SK-N-SH (cell line): ENCODE results near the gene ABCA9. TPM values are rescaled to one million over a fixed set of nuclear protein-coding genes. Genes with fewer than 3 reads are reported as not detected.

Source experiments
- CTCF ChIA-PET: fragments of 300-600, 350-600 bp; formaldehyde crosslinking; extraction: SDS; loops from one replicate; lab custom pipeline; 2021; lab: Yijun Ruan, JAX
- POLR2A ChIA-PET: fragments of 350-600 bp; sonication (Branson Sonifier 250); formaldehyde crosslinking; extraction: SDS; loops from one replicate; lab custom pipeline; 2020; ENCODE audit warnings: antibody characterized with exemption, inconsistent platforms; lab: Yijun Ruan, JAX
- DNase-seq: peaks from one replicate; pipeline ENCODE4 v3.0.0; 2012
- H2AFZ ChIP-seq: fragments of 200-600 bp; sonication (generic); 2 replicates; pipeline ENCODE4 v1.8.1; 2016; ENCODE audit warnings: antibody characterized with exemption, mild to moderate bottlenecking, low read depth
- H3F3A ChIP-seq: fragments of 200-600 bp; sonication (generic); replicated peaks from 2 replicates; pipeline ENCODE3; 2016; ENCODE audit warnings: antibody characterized with exemption, mild to moderate bottlenecking; ENCODE audit not compliant: insufficient read depth
- H3K27ac ChIP-seq, 2 experiments: fragments of 200-500 bp in 1 of 2; fragments of 200-600 bp in 1 of 2; sonication (Bioruptor generic) in 1 of 2; sonication (generic), shearing (Covaris generic) in 1 of 2; 2 replicates each; pipeline versions ENCODE4 v1.5.1 to v1.6.1; 2014 to 2016; ENCODE audit warnings: low read depth in 2 of 2, inconsistent platforms in 1 of 2, low read length in 1 of 2, mild to moderate bottlenecking in 1 of 2, mixed read lengths in 1 of 2
- H3K27me3 ChIP-seq: fragments of 200-600 bp; sonication (generic), shearing (Covaris generic); 2 replicates; pipeline ENCODE4 v1.6.1; 2016; ENCODE audit warnings: mixed run types; ENCODE audit not compliant: insufficient read depth
- H3K36me3 ChIP-seq, 2 experiments: fragments of 200-500 bp in 1 of 2; fragments of 200-600 bp in 1 of 2; sonication (Bioruptor generic) in 1 of 2; sonication (generic) in 1 of 2; replicated peaks in 1 of 2; 2 replicates each; pipeline versions ENCODE3 to v1.5.1; 2014 to 2016; ENCODE audit warnings: low read length in 1 of 2, mild to moderate bottlenecking in 1 of 2; ENCODE audit not compliant: insufficient read depth in 2 of 2, control insufficient read depth in 1 of 2
- H3K4me1 ChIP-seq, 2 experiments: fragments of 200-500 bp in 1 of 2; fragments of 200-600 bp in 1 of 2; sonication (Bioruptor generic) in 1 of 2; sonication (generic), shearing (Covaris generic) in 1 of 2; 2 replicates each; pipeline versions ENCODE4 v1.5.1 to v1.6.1; 2014 to 2016; ENCODE audit warnings: low read depth in 1 of 2, low read length in 1 of 2, mixed run types in 1 of 2; ENCODE audit not compliant: insufficient read depth in 2 of 2, control insufficient read depth in 1 of 2
- H3K4me2 ChIP-seq: fragments of 200-600 bp; sonication (generic), shearing (Covaris generic); 2 replicates; pipeline ENCODE4 v1.6.1; 2017; ENCODE audit warnings: mixed run types
- H3K4me3 ChIP-seq, 2 experiments: fragments of 200-500 bp in 1 of 2; fragments of 200-600 bp in 1 of 2; sonication (Bioruptor generic) in 1 of 2; sonication (generic), shearing (Covaris generic) in 1 of 2; 2 replicates each; pipeline versions ENCODE4 v1.5.1 to v1.8.1; 2014 to 2016; ENCODE audit warnings: low read depth in 2 of 2, inconsistent platforms in 1 of 2, low read length in 1 of 2, mild to moderate bottlenecking in 1 of 2, mixed read lengths in 1 of 2, moderate library complexity in 1 of 2
- H3K79me2 ChIP-seq: fragments of 200-600 bp; sonication (generic); 2 replicates; pipeline ENCODE4 v1.8.1; 2017; ENCODE audit warnings: mild to moderate bottlenecking; ENCODE audit not compliant: insufficient read depth
- H3K9ac ChIP-seq: fragments of 200-600 bp; sonication (generic); 2 replicates; pipeline ENCODE4 v1.6.1; 2017; ENCODE audit warnings: mixed run types
- H3K9me2 ChIP-seq: fragments of 200-600 bp; sonication (generic); 2 replicates; pipeline ENCODE4 v1.6.1; 2017; ENCODE audit warnings: mixed run types
- H3K9me3 ChIP-seq: fragments of 200-600 bp; sonication (generic); 2 replicates; pipeline ENCODE4 v1.6.1; 2017; ENCODE audit warnings: mixed run types, mild to moderate bottlenecking, moderate library complexity
- H4K20me1 ChIP-seq: fragments of 200-600 bp; sonication (generic); 2 replicates; pipeline ENCODE4 v1.6.1; 2017; ENCODE audit warnings: mild to moderate bottlenecking, mixed run types; ENCODE audit not compliant: insufficient read depth
- CHD2 ChIP-seq: fragments of 150-350 bp; IDR thresholded peaks from 2 replicates; pipeline ENCODE4 v1.6.1; 2018; ENCODE audit warnings: low read length; ENCODE audit not compliant: partially characterized antibody
- ELF1 ChIP-seq: IDR thresholded peaks from 2 replicates; pipeline ENCODE4 v1.4.0; 2012
- EP300 ChIP-seq, 2 experiments: IDR thresholded peaks; 2 replicates each; pipeline versions ENCODE4 v1.4.0 to v1.6.1; 2012; ENCODE audit warnings: borderline replicate concordance in 1 of 2, low read depth in 1 of 2, low read length in 1 of 2
- GABPA ChIP-seq: IDR thresholded peaks from 2 replicates; pipeline ENCODE4 v1.4.0; 2012; ENCODE audit warnings: low read depth, mild to moderate bottlenecking
- GATA2 ChIP-seq: sonication (generic); formaldehyde crosslinking; IDR thresholded peaks from 2 replicates; pipeline ENCODE4 v1.5.0; 2020; ENCODE audit warnings: mild to moderate bottlenecking, missing genetic modification reagents
- JUND ChIP-seq: IDR thresholded peaks from 2 replicates; pipeline ENCODE4 v1.4.0; 2012
- MAX ChIP-seq: IDR thresholded peaks from 2 replicates; pipeline ENCODE4 v1.4.0; 2012; ENCODE audit warnings: low read depth
- MEF2A ChIP-seq: IDR thresholded peaks from 2 replicates; pipeline ENCODE4 v1.4.0; 2012; ENCODE audit warnings: low read depth, borderline replicate concordance
- MXI1 ChIP-seq: IDR thresholded peaks from 2 replicates; pipeline ENCODE4 v1.6.1; 2012; ENCODE audit warnings: mild to moderate bottlenecking, low read depth, low read length, improper control_type of control experiment
- NFIC ChIP-seq: IDR thresholded peaks from 2 replicates; pipeline ENCODE4 v1.4.0; 2012; ENCODE audit warnings: borderline replicate concordance
- PBX3 ChIP-seq: IDR thresholded peaks from 2 replicates; pipeline ENCODE4; 2012
- POLR2AphosphoS5 ChIP-seq: IDR thresholded peaks from 2 replicates; pipeline ENCODE4 v1.6.1; 2012; ENCODE audit warnings: low read depth, low read length
- RCOR1 ChIP-seq: fragments of 150-350 bp; IDR thresholded peaks from 2 replicates; pipeline ENCODE4 v1.6.1; 2017; ENCODE audit warnings: antibody characterized with exemption, low read length
- RFX5 ChIP-seq: IDR thresholded peaks from 2 replicates; pipeline ENCODE4 v1.6.1; 2012; ENCODE audit warnings: mild to moderate bottlenecking, improper control_type of control experiment, low read length
- TAF1 ChIP-seq: IDR thresholded peaks from 2 replicates; pipeline ENCODE4 v1.6.1; 2012; ENCODE audit warnings: low read depth, mild to moderate bottlenecking, low read length, moderate library complexity, borderline replicate concordance
- USF1 ChIP-seq: IDR thresholded peaks from 2 replicates; pipeline ENCODE4 v1.4.0; 2012; ENCODE audit warnings: low read depth, borderline replicate concordance
- WGBS: methylation state at CpG from one replicate; pipeline ENCODE4 v1.1.6; 2017; ENCODE audit warnings: low lambda C conversion rate; 5-methylcytosine and 5-hydroxymethylcytosine counted together
- polyA plus RNA-seq, 3 experiments: library from polyadenylated mRNA; depleted of rRNA; stranded (reverse); fragments of >200 nt; gene quantifications; 2 replicates each; pipeline ENCODE4 v1.2.3, GENCODE V29; 2012

ABCA9 gene
- polyA plus RNA-seq, 1 of the 3 experiments (the other 2 are of a cell fraction), result 0.07 TPM

GRCh38 chr17:69031839-69032238 is 28.9 kb downstream of the ABCA9 start:
- DNase-seq, result no peak
- 17% methylated on average over 3 of the region's 3 CpGs for WGBS
- Histone ChIP-seq H3K4me3 (no peak overlapping the region), H3K79me2 (no peaks in the 10 kb centered on the region), H3F3A (no peaks in the 10 kb centered on the region), H3K4me2 (no peak overlapping the region), H3K27ac (no peak overlapping the region), H3K9me3 (no peaks in the 10 kb centered on the region), H3K9ac (no peak overlapping the region), H4K20me1 (no peaks in the 10 kb centered on the region), H3K27me3 (peaks cover 6% of the 10 kb centered on the region; the same call in 1 of the 2 replicates), H3K4me1 (no peaks in the 10 kb centered on the region), H2AFZ (no peak overlapping the region), H3K9me2 (no peaks in the 10 kb centered on the region), H3K36me3 (no peaks in the 10 kb centered on the region)
- no peak for TF ChIP-seq RFX5
- TF ChIP-seq TAF1, result no peak
- no peak for TF ChIP-seq PBX3
- no peak for TF ChIP-seq GABPA
- no peak for TF ChIP-seq CHD2
- no peak for TF ChIP-seq GATA2 (CRISPR knock-in tag)
- no peak for TF ChIP-seq RCOR1
- no peak for TF ChIP-seq POLR2AphosphoS5
- CTCF ChIA-PET, result no interaction called here
- POLR2A ChIA-PET, result no interaction called here

- no peaks in the 10 kb centered on the region for H4K20me1 ChIP-seq
- H2AFZ ChIP-seq, result no peak overlapping the region
- no peaks in the 10 kb centered on the region for H3K9me2 ChIP-seq
- no peaks in the 10 kb centered on the region for H3F3A ChIP-seq
- 11% methylated on average over 1 of the region's 1 CpG for WGBS
- DNase-seq, result no peak
- no peak overlapping the region for H3K9ac ChIP-seq
- H3K4me1 ChIP-seq, result no peaks in the 10 kb centered on the region
- no peak overlapping the region for H3K4me2 ChIP-seq
- H3K36me3 ChIP-seq, result no peaks in the 10 kb centered on the region
- H3K79me2 ChIP-seq, result no peaks in the 10 kb centered on the region
- no peak overlapping the region for H3K4me3 ChIP-seq
- no peak overlapping the region for H3K27ac ChIP-seq
- ChIA-PET POLR2A (no interaction called here), CTCF (interaction anchor here (1.0 kb wide), 1 partner anchor 12 kb away, joined by 3 read pairs; no protein-coding TSS in a partner anchor)
- TF ChIP-seq MAX, result no peak
- no peak for TF ChIP-seq MXI1
- TF ChIP-seq CHD2, result no peak
- TF ChIP-seq NFIC, result no peak
- TF ChIP-seq ELF1, result no peak
- no peak for TF ChIP-seq USF1
- TF ChIP-seq RFX5, result no peak
- TF ChIP-seq EP300 (IDR thresholded peaks at IDR 0.05; ENCODE audit: borderline replicate concordance in 1 of 2, low read depth in 1 of 2, low read length in 1 of 2), result no peak
- no peak for TF ChIP-seq MEF2A
- TF ChIP-seq PBX3, result no peak
- no peak for TF ChIP-seq JUND
- peaks cover 9% of the 10 kb centered on the region; the same call in 1 of the 2 replicates for H3K27me3 ChIP-seq
- H3K9me3 ChIP-seq, result no peaks in the 10 kb centered on the region; the same call in 1 of the 2 replicates
Observed at GRCh38 chr17:69030169-69030568, 30.6 kb downstream of the ABCA9 start.
